ENCODE data around the gene NOL9.

GRCh38 chr1:6489799-6490180 lies 64.5 kb downstream of the NOL9 start:
- no peak for TF ChIP-seq POLR2AphosphoS5 (IDR thresholded peaks at IDR 0.05)
- TF ChIP-seq, protein P1, sequence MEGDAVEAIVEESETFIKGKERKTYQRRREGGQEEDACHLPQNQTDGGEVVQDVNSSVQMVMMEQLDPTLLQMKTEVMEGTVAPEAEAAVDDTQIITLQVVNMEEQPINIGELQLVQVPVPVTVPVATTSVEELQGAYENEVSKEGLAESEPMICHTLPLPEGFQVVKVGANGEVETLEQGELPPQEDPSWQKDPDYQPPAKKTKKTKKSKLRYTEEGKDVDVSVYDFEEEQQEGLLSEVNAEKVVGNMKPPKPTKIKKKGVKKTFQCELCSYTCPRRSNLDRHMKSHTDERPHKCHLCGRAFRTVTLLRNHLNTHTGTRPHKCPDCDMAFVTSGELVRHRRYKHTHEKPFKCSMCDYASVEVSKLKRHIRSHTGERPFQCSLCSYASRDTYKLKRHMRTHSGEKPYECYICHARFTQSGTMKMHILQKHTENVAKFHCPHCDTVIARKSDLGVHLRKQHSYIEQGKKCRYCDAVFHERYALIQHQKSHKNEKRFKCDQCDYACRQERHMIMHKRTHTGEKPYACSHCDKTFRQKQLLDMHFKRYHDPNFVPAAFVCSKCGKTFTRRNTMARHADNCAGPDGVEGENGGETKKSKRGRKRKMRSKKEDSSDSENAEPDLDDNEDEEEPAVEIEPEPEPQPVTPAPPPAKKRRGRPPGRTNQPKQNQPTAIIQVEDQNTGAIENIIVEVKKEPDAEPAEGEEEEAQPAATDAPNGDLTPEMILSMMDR (IDR thresholded peaks at IDR 0.05), result peak; percentile 84 to 97 (median 88)
- TF ChIP-seq POLR2A (IDR thresholded peaks at IDR 0.05), result no peak

Data from upper lobe of left lung (tissue), 4 donors.